NK-92 (cell line): ENCODE data around the gene KRT32.

Experiments used
- DNase-seq: peaks from one replicate; lab custom pipeline; 2025; ENCODE audit not compliant: unreplicated experiment; lab: John Stamatoyannopoulos, UW

KRT32 gene

GRCh38 chr17:41464682-41465081, 2.5 kb downstream of the KRT32 start:
- DNase-seq = no peak

- DNase-seq = no peak
Measured at GRCh38 chr17:41464173-41464572, 3.0 kb downstream of the KRT32 start.

- DNase-seq = no peak
Measured at GRCh38 chr17:41463746-41464145, 3.4 kb downstream of the KRT32 start.

- DNase-seq = no peak
Measured at GRCh38 chr17:41462705-41463104, 4.5 kb downstream of the KRT32 start.

GRCh38 chr17:41457676-41458075, 9.5 kb downstream of the KRT32 start:
- no peak for DNase-seq

GRCh38 chr17:41456204-41456603, 11.0 kb downstream of the KRT32 start:
- no peak for DNase-seq

GRCh38 chr17:41455236-41455635, 11.9 kb downstream of the KRT32 start:
- DNase-seq = no peak

- DNase-seq = no peak
Measured at GRCh38 chr17:41453066-41453465, 14.1 kb downstream of the KRT32 start.

- no peak for DNase-seq
Measured at GRCh38 chr17:41452281-41452680, 14.9 kb downstream of the KRT32 start.

- DNase-seq = no peak
Measured at GRCh38 chr17:41451154-41451728, 15.9 kb downstream of the KRT32 start.

- no peak for DNase-seq
Measured at GRCh38 chr17:41449008-41449407, 18.2 kb downstream of the KRT32 start.

- no peak for DNase-seq
Measured at GRCh38 chr17:41448506-41448905, 18.7 kb downstream of the KRT32 start.

GRCh38 chr17:41446806-41447205, 20.4 kb downstream of the KRT32 start:
- DNase-seq = no peak

- DNase-seq = no peak
Measured at GRCh38 chr17:41444640-41445039, 22.5 kb downstream of the KRT32 start.

- no peak for DNase-seq
Measured at GRCh38 chr17:41444186-41444585, 23.0 kb downstream of the KRT32 start.

- DNase-seq = no peak
Measured at GRCh38 chr17:41442739-41443138, 24.4 kb downstream of the KRT32 start.

GRCh38 chr17:41440531-41441033, 26.6 kb downstream of the KRT32 start, which contains the start of gene KRT38:
KRT38 (minus strand) TSS chr17:41440983; CDS start chr17:41440921, 62 bp downstream.
- DNase-seq = no peak

- no peak for DNase-seq
Measured at GRCh38 chr17:41439375-41439774, 27.8 kb downstream of the KRT32 start.

- no peak for DNase-seq
Measured at GRCh38 chr17:41437769-41438168, 29.4 kb downstream of the KRT32 start.

- DNase-seq = no peak
Measured at GRCh38 chr17:41437254-41437653, 29.9 kb downstream of the KRT32 start.

- no peak for DNase-seq
Measured at GRCh38 chr17:41434415-41434814, 32.8 kb downstream of the KRT32 start.

- no peak for DNase-seq
Measured at GRCh38 chr17:41434005-41434404, 33.2 kb downstream of the KRT32 start.

GRCh38 chr17:41433586-41433985, 33.6 kb downstream of the KRT32 start:
- DNase-seq = no peak
